Stomach smooth muscle (tissue), 2 donors: ENCODE measurements around the gene WDR20.
"Not testable (repeated sequence)": the region's sequence is repeated elsewhere in the genome, so short reads cannot be mapped to it uniquely, and the experiment has no call there.

Experiments used
- H3K27ac ChIP-seq: one replicate; pipeline ENCODE4 v1.7.0; 2013; ENCODE audit warnings: mild to moderate bottlenecking, low read length, inconsistent platforms
- H3K27me3 ChIP-seq, 2 donors: one replicate each; pipeline ENCODE4 v1.7.0; 2013; ENCODE audit warnings: low read length in 2 of 2; ENCODE audit not compliant: insufficient read depth in 2 of 2, control insufficient read depth in 1 of 2
- H3K36me3 ChIP-seq, 2 donors: one replicate each; pipeline ENCODE4 v1.7.0; 2013; ENCODE audit warnings: low read length in 2 of 2; ENCODE audit not compliant: control insufficient read depth in 2 of 2, insufficient read depth in 2 of 2
- H3K4me1 ChIP-seq: one replicate; pipeline ENCODE4 v1.7.0; 2013; ENCODE audit warnings: low read length; ENCODE audit not compliant: control insufficient read depth, insufficient read depth
- H3K4me3 ChIP-seq, 2 donors: one replicate each; pipeline ENCODE4 v1.7.0; 2013; ENCODE audit warnings: low read length in 2 of 2
- H3K9ac ChIP-seq, 2 donors: one replicate each; pipeline ENCODE4 v1.7.0; 2013; ENCODE audit warnings: low read length in 2 of 2, mild to moderate bottlenecking in 1 of 2
- H3K9me3 ChIP-seq, 2 donors: one replicate each; pipeline ENCODE4 v1.7.0; 2013; ENCODE audit warnings: low read length in 2 of 2; ENCODE audit not compliant: control insufficient read depth in 2 of 2
- donor health status: healthy.
- donor health status: Pancreatic carcinoma.

Gene WDR20

GRCh38 chr14:102236026-102236425 lies 96.3 kb downstream of the WDR20 start:
- Histone ChIP-seq H3K4me3 (no peak overlapping the region), H3K9me3 (no peaks in the 10 kb centered on the region), H3K36me3 (peaks cover 0 to 7% of the 10 kb centered on the region in 2 donors), H3K27ac (no peak overlapping the region), H3K9ac (no peak overlapping the region), H3K27me3 (no peaks in the 10 kb centered on the region), H3K4me1 (peaks cover 9% of the 10 kb centered on the region)

DNA sequence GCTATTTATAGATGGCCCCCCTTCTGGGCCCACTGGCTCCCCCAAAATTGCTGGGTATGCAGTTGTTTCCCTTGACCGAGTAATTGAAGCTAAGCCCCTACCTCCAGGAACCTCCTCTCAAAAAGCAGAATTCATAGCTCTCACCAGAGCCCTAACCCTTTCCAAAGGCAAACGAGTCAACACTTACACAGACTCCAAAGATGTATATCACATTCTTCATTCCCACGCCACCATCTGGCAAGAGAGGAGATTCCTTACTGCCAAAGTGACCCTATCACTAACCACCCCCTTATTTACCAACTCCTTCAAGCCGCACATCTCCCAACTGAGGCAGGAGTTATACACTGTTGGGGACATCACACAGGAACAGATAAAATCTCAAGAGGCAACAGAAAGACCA lies 98.4 kb downstream of the WDR20 start:
- Histone ChIP-seq H3K4me1 (peaks cover 9% of the 10 kb centered on the region), H3K36me3 (no peaks in the 10 kb centered on the region), H3K27ac (no peak overlapping the region), H3K9me3 (no peaks in the 10 kb centered on the region), H3K4me3 (no peak overlapping the region), H3K27me3 (no peaks in the 10 kb centered on the region), H3K9ac (no peak overlapping the region)

DNA sequence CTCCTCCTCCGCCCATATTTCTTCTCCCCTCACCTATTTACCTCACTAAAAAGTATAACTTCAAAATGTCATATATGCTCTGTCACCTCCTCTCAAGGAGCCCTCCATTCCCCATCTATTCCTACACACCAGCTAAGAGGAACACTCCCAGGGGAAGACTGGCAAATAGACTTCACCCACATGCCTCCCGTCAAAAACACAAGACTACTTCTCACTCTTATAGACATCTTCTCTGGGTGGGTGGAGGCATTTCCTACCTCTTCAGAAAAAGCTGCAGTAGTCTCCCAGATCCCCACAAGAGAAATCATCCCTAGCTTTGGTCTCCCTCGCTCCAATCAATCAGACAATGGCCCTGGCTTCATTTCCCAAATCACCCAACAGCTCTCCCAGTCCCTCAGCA lies 99.1 kb downstream of the WDR20 start:
- no peak overlapping the region for H3K4me3 ChIP-seq
- H3K27ac ChIP-seq, result no peak overlapping the region
- H3K9me3 ChIP-seq, result no peaks in the 10 kb centered on the region
- no peaks in the 10 kb centered on the region for H3K27me3 ChIP-seq
- no peak overlapping the region for H3K9ac ChIP-seq
- no peaks in the 10 kb centered on the region for H3K36me3 ChIP-seq
- peaks cover 9% of the 10 kb centered on the region for H3K4me1 ChIP-seq

DNA sequence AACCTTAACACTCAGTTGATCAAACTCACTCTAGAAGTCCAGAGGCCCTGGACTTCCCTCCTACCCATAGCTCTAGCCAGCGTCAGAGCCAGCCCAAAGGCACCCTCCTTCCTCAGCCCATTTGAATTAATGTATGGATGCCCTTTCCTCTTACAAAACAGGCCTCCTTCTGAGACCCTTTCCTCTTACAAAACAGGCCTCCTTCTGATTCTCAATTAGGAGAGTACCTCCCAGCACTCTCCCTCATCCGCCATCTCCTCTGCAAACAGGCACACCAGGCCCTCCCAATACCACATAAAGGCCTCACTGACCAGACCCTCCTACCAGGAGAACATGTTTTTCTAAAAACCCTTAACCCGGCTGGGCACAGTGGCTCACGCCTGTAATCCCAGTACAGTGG lies 99.5 kb downstream of the WDR20 start:
- Histone ChIP-seq H3K9ac (no peak overlapping the region), H3K4me1 (peaks cover 9% of the 10 kb centered on the region), H3K27ac (no peak overlapping the region), H3K9me3 (no peaks in the 10 kb centered on the region), H3K36me3 (no peaks in the 10 kb centered on the region), H3K27me3 (no peaks in the 10 kb centered on the region), H3K4me3 (no peak overlapping the region)

DNA sequence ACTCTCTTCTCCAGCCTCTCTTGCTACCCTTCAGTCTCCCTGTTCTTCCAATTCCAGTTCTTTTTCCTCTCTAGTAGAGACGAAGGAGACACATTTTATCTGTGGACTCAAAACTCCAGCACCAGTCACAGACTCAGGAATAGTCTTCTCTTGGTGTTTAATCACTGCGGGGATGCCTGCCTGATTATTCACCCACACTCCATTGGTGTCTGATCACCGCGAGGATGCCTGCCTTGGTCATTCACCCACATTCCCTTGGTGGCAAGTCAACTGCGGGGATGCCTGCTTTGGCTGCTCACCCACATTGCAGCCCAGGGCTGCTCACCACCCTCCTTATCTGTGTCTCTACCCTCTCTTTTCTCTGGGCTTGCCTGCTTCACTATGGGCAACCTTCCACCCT lies 100.8 kb downstream of the WDR20 start:
- H3K9ac ChIP-seq, H3K27ac ChIP-seq, H3K4me1 ChIP-seq: not testable (repeated sequence)

DNA sequence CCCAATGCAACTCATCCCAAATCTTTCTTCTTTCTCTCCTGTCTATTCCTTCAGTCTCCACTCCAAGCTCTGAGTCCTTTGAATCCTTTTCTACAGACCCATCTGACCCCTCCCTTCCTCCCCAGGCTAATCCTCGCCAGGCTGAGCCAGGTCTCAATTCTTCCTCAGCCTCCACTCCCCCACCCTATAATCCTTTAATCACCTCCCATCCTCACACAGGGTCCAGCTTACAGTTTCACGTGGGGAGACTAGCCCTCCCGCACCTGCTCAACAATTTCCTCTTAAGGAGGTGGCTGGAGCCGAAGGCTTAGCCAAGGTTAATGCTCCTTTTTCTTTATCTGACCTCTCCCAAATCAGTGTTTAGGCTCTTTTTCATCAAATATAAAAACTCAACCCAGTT lies 101.5 kb downstream of the WDR20 start:
- Histone ChIP-seq H3K4me1 (no peaks in the 10 kb centered on the region), H3K27me3 (no peaks in the 10 kb centered on the region), H3K9me3 (no peaks in the 10 kb centered on the region), H3K9ac (no peak overlapping the region), H3K36me3 (no peaks in the 10 kb centered on the region), H3K4me3 (no peak overlapping the region), H3K27ac (no peak overlapping the region)

More for the DNA sequence above, 100.8 kb downstream of the WDR20 start:
- H3K36me3 ChIP-seq, H3K27me3 ChIP-seq, H3K9me3 ChIP-seq, H3K4me3 ChIP-seq: not testable (repeated sequence)

DNA sequence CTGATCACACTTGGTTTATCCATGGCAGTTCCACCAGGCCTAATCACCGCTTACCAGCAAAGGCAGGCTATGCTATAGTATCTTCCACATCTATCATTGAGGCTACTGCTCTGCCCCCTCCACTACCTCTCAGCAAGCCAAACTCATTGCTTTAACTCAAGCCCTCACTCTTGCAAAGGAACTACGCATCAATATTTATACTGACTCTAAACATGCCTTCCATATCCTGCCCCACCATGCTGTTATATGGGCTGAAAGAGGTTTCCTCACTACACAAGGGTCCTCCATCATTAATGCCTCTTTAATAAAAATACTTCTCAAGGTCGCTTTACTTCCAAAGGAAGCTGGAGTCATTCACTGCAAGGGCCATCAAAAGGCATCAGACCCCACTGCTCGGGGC lies 104.1 kb downstream of the WDR20 start:
- not testable (repeated sequence) for H3K27me3 ChIP-seq, H3K36me3 ChIP-seq, H3K9me3 ChIP-seq, H3K27ac ChIP-seq, H3K9ac ChIP-seq, H3K4me1 ChIP-seq, H3K4me3 ChIP-seq

- peaks cover 4 to 7% of the 10 kb centered on the region in 2 donors for H3K36me3 ChIP-seq
- H3K27me3 ChIP-seq, result no peaks in the 10 kb centered on the region
- no peaks in the 10 kb centered on the region for H3K4me1 ChIP-seq
- no peak overlapping the region for H3K9ac ChIP-seq
- H3K9me3 ChIP-seq, result no peaks in the 10 kb centered on the region
- no peak overlapping the region for H3K4me3 ChIP-seq
- H3K27ac ChIP-seq, result no peak overlapping the region
These were observed 106.4 kb downstream of the WDR20 start for GRCh38 chr14:102246071-102246470.

DNA sequence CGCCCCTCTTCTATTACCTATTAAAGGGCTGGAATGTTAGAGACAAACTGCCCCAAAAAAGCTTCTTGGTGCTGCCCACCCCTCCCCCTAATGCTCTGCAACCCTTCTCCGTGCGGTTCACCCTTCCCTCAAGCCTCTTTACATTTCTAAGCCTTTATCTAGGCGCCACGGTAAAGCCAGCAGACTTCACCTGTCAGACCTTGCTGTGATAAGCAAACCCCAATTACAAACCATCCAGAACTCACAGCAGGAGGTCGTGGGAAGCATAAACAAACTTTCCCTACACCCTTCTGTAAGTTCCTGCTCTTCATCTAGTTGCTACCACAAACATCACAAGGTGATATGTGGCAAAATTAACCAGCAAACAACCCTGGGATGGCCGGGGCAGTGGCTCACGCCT lies 108.4 kb downstream of the WDR20 start:
- H3K9ac ChIP-seq, result no peak overlapping the region
- H3K4me1 ChIP-seq, result no peaks in the 10 kb centered on the region
- H3K9me3 ChIP-seq, result no peaks in the 10 kb centered on the region
- no peak overlapping the region for H3K4me3 ChIP-seq
- H3K36me3 ChIP-seq, result peaks cover 4 to 10% of the 10 kb centered on the region in 2 donors
- H3K27me3 ChIP-seq, result no peaks in the 10 kb centered on the region
- no peak overlapping the region for H3K27ac ChIP-seq

- Histone ChIP-seq H3K36me3 (peaks cover 4 to 10% of the 10 kb centered on the region in 2 donors), H3K4me3 (no peak overlapping the region), H3K27me3 (no peaks in the 10 kb centered on the region), H3K9ac (no peak overlapping the region), H3K4me1 (no peaks in the 10 kb centered on the region), H3K27ac (no peak overlapping the region), H3K9me3 (no peaks in the 10 kb centered on the region)
These were observed 109.3 kb downstream of the WDR20 start for GRCh38 chr14:102249041-102249440.

DNA sequence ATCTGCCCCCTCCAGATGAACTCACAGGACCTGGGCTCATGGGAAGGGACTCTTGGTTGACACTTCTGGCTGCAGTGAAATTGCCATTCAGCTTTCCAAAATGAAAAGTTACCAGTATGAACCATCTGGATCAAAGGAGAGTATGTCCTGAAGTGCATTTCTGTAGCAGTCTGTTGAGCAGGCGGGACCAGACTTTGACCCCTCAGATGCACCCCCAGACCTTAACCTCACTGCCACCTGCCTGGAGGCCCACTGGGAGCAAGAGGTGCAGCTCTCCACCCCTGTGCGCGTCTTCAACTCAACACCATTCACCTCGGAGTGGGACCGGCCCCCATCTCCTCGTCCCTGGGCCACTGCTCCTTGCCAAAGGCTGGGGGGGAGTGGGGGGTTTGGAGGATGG lies 110.3 kb downstream of the WDR20 start:
- Histone ChIP-seq H3K4me3 (no peak overlapping the region), H3K36me3 (peaks cover 4 to 10% of the 10 kb centered on the region in 2 donors), H3K9me3 (no peaks in the 10 kb centered on the region), H3K9ac (no peak overlapping the region), H3K27me3 (no peaks in the 10 kb centered on the region), H3K27ac (no peak overlapping the region), H3K4me1 (no peaks in the 10 kb centered on the region)

DNA sequence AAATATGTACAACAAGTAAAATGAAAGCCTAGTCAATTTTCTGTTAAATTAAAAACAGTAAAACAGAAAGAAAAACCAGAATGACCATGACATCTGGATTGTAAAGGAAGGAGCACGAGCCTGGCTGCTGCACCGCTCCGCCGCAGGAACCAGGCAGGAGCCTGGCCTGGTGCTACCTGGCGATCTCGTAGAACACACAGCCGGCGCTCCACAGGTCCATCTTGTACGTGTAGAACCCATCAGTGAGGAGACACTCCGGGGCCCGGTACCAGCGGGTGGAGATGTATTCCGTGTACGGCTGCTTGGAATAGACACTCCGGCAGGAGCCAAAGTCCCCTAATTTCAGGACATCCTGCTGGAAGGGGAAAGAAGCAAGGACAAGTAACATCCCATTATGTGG lies 110.9 kb downstream of the WDR20 start:
- H3K4me1 ChIP-seq, result no peaks in the 10 kb centered on the region
- H3K27ac ChIP-seq, result no peak overlapping the region
- H3K9me3 ChIP-seq, result no peaks in the 10 kb centered on the region
- H3K9ac ChIP-seq, result no peak overlapping the region
- no peaks in the 10 kb centered on the region for H3K27me3 ChIP-seq
- H3K4me3 ChIP-seq, result no peak overlapping the region
- peaks cover 4 to 10% of the 10 kb centered on the region in 2 donors for H3K36me3 ChIP-seq
